ENCODE data around the gene PLEKHA1.

PLEKHA1 gene

GRCh38 chr10:122480146-122480833 lies 105.8 kb downstream of the PLEKHA1 start:
- Histone ChIP-seq H3K9me3 (ENCODE audit: severe bottlenecking) (no peaks in the 10 kb centered on the region), H3K36me3 (no peaks in the 10 kb centered on the region), H3K4me3 (ENCODE audit: low read depth, low read length) (no peak overlapping the region), H3K27ac (no peak overlapping the region), H3K27me3 (ENCODE audit: insufficient read depth, low read depth, severe bottlenecking) (no peaks in the 10 kb centered on the region)
- no peak for DNase-seq
- no peak for TF ChIP-seq CTCF (IDR thresholded peaks at IDR 0.05; ENCODE audit: low read depth, low read length)

GRCh38 chr10:122481296-122482056 lies 107.0 kb downstream of the PLEKHA1 start:
- TF ChIP-seq CTCF (IDR thresholded peaks at IDR 0.05; ENCODE audit: low read depth, low read length): no peak
- Histone ChIP-seq H3K27me3 (ENCODE audit: insufficient read depth, low read depth, severe bottlenecking) (no peaks in the 10 kb centered on the region), H3K36me3 (no peaks in the 10 kb centered on the region), H3K4me3 (ENCODE audit: low read depth, low read length) (no peak overlapping the region), H3K27ac (no peak overlapping the region), H3K9me3 (ENCODE audit: severe bottlenecking) (no peaks in the 10 kb centered on the region)
- no peak for DNase-seq

All from WERI-Rb-1 (cell line).